GM18508 (cell line): Measurements from ENCODE around the gene S100A7A.

Experiments
- ATAC-seq: cut with Tn5 transposase; IDR thresholded peaks from one replicate; pipeline ENCODE4 v1.9.1; 2021; ENCODE audit warnings: moderate number of reproducible peaks; ENCODE audit not compliant: insufficient read depth, unreplicated experiment

Gene S100A7A

GRCh38 chr1:153415850-153416570, at the start of gene S100A7A:
Gene S100A7A (plus strand): TSS chr1:153416520. CDS start chr1:153418083, 1,563 bp downstream.
- no peak for ATAC-seq

- no peak for ATAC-seq
Observed at GRCh38 chr1:153367090-153367489, 49.2 kb upstream of the S100A7A start.

GRCh38 chr1:153368495-153368894, 47.8 kb upstream of the S100A7A start:
- no peak for ATAC-seq

- ATAC-seq, result no peak
Observed at GRCh38 chr1:153370146-153370545, 46.2 kb upstream of the S100A7A start.

- no peak for ATAC-seq
Observed at GRCh38 chr1:153371231-153371630, 45.1 kb upstream of the S100A7A start.

- ATAC-seq, result no peak
Observed at GRCh38 chr1:153372571-153372970, 43.7 kb upstream of the S100A7A start.

GRCh38 chr1:153374071-153374470, 42.2 kb upstream of the S100A7A start:
- ATAC-seq, result no peak

GRCh38 chr1:153375511-153375910, 40.8 kb upstream of the S100A7A start, which contains the start of gene S100A12:
Gene S100A12 (minus strand): TSS chr1:153375621. CDS start chr1:153374592, 1,029 bp downstream.
- no peak for ATAC-seq

- ATAC-seq, result no peak
Observed at GRCh38 chr1:153379591-153379990, 36.7 kb upstream of the S100A7A start.

- ATAC-seq, result no peak
Observed at GRCh38 chr1:153380711-153381110, 35.6 kb upstream of the S100A7A start.

GRCh38 chr1:153384958-153385580, 31.3 kb upstream of the S100A7A start:
- ATAC-seq, result no peak

- no peak for ATAC-seq
Observed at GRCh38 chr1:153386500-153386901, 29.8 kb upstream of the S100A7A start.

GRCh38 chr1:153387001-153387400, 29.3 kb upstream of the S100A7A start:
- ATAC-seq, result no peak

GRCh38 chr1:153387785-153388184, 28.5 kb upstream of the S100A7A start:
- no peak for ATAC-seq

GRCh38 chr1:153389401-153389800, 26.9 kb upstream of the S100A7A start:
- no peak for ATAC-seq

GRCh38 chr1:153389973-153390879, 26.1 kb upstream of the S100A7A start:
- ATAC-seq, result no peak

GRCh38 chr1:153390938-153391710, 25.2 kb upstream of the S100A7A start, which contains the start of gene S100A8:
Gene S100A8 (minus strand): TSS chr1:153391073. CDS start chr1:153390535, 538 bp downstream.
- ATAC-seq, result no peak

GRCh38 chr1:153392258-153392657, 24.1 kb upstream of the S100A7A start:
- no peak for ATAC-seq

- no peak for ATAC-seq
Observed at GRCh38 chr1:153392822-153393221, 23.5 kb upstream of the S100A7A start.

GRCh38 chr1:153393926-153394325, 22.4 kb upstream of the S100A7A start:
- ATAC-seq, result no peak
